Upper lobe of left lung (tissue), 4 donors: Measurements from ENCODE around the gene NBPF3.

Source experiments
- CTCF ChIP-seq, 6 experiments: fragments of 450-650 bp in 4 of 6; fragments of 200-600 bp in 2 of 6; sonication (generic) in 2 of 6; IDR thresholded peaks; one replicate each; pipeline ENCODE4 v1.5.1; 2016 to 2019; ENCODE audit warnings: antibody characterized with exemption in 6 of 6
- POLR2A ChIP-seq, 4 donors: fragments of 450-650 bp; IDR thresholded peaks; one replicate each; pipeline ENCODE4 v1.5.1; 2016 to 2017; ENCODE audit warnings: antibody characterized with exemption in 4 of 4, mild to moderate bottlenecking in 2 of 4

GRCh38 chr1:21531241-21531640, 91.3 kb downstream of the NBPF3 start:
- TF ChIP-seq CTCF (IDR thresholded peaks at IDR 0.05) (no peak), POLR2A (IDR thresholded peaks at IDR 0.05) (no peak)
